ENCODE data around the gene CORO2A. TPM values are rescaled to one million over a fixed set of nuclear protein-coding genes. Genes with fewer than 3 reads are reported as not detected.

The CORO2A gene
- total and polyA plus RNA-seq, 2 of the 8 experiments (the other 6 are each of a cell fraction or from before 2014, with no cell fraction given): 13.7 to 27.9 TPM

DNA sequence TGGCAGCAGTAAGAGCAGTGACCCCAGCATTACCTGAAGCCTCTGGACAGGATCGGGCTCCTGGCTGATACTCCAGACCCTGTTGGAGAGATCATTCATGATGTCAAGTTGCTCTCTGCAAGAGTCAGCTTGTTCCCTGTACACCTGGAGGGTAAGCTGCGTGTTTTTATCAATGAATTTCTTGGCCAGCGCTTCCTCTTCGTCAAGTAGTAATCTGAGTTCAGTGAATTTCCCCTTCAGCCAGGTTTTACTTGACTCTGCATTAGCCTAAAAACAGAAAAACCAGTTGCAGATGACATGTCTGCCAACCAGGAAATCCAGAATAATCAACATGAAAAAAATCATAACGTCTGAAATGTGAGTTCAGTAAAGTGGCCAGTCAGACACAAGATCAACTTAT, 92.5 kb downstream of the CORO2A start:
- CTCF ChIA-PET (ENCODE audit: partially characterized antibody): interaction anchor here (0.6 kb wide), 1 partner anchor 64 kb away, joined by 3 read pairs; no protein-coding TSS in a partner anchor
- no peak for FAIRE-seq

More for the DNA sequence above, 92.5 kb downstream of the CORO2A start:
- Histone ChIP-seq H2AK5ac (ENCODE audit: low read depth, low read length) (no peak overlapping the region), H3K27ac (ENCODE audit: low read depth, low read length) (no peak overlapping the region), H3K4ac (replicated peaks; ENCODE audit: insufficient read length, low read depth, low read length) (no peak overlapping the region), H2BK20ac (ENCODE audit: low read length) (no peak overlapping the region), H3K23me2 (ENCODE audit: low read depth, low read length) (0 out of 2 replicates have a peak, but pooled peaks cover 3% of the 10 kb centered on the region), H3K79me2 (ENCODE audit: control insufficient read depth in 1 of 2, insufficient read depth in 2 of 2, low read length in 2 of 2) (no peaks in the 10 kb centered on the region), H2BK15ac (ENCODE audit: low read length) (no peak overlapping the region), H4K8ac (ENCODE audit: extremely low read depth, insufficient read depth, low read length) (no peak overlapping the region), H2BK12ac (ENCODE audit: low read depth, low read length) (no peak overlapping the region), H2AFZ (ENCODE audit: low read length) (no peak overlapping the region), H4K20me1 (replicated peaks in 1 of 2; ENCODE audit: control insufficient read depth in 1 of 2, insufficient read depth in 2 of 2, low read length in 2 of 2) (peaks cover 1 to 2% of the 10 kb centered on the region in 2 experiments), H3K27me3 (replicated peaks in 1 of 4; ENCODE audit: control insufficient read depth in 3 of 4, extremely low read depth in 1 of 4, insufficient read depth in 3 of 4, low read length in 3 of 4) (no peaks in the 10 kb centered on the region), H3K23ac (ENCODE audit: insufficient read length) (no peak overlapping the region), H3K79me1 (ENCODE audit: low read depth, low read length) (no peaks in the 10 kb centered on the region), H3K56ac (replicated peaks; ENCODE audit: insufficient read length, low read depth, low read length) (no peak overlapping the region), H2BK120ac (replicated peaks; ENCODE audit: low read depth, low read length) (no peak overlapping the region), H3K36me3 (ENCODE audit: control insufficient read depth in 2 of 4, insufficient read depth in 4 of 4, low read length in 3 of 4) (peaks cover 0 to 3% (median 0%) of the 10 kb centered on the region in 4 experiments; a peak in 2 of 8 replicates), H3K9ac (replicated peaks in 1 of 4; ENCODE audit: extremely low read depth in 1 of 4, low read depth in 3 of 4, low read length in 3 of 4) (no peak overlapping the region), H3K9me3 (ENCODE audit: insufficient read depth in 2 of 2, low read depth in 1 of 2, low read length in 1 of 2) (no peaks in the 10 kb centered on the region), H2BK5ac (ENCODE audit: low read depth, low read length) (no peak overlapping the region), H3K4me3 (ENCODE audit: extremely low read depth in 1 of 4, insufficient read depth in 2 of 4, low read depth in 3 of 4, low read length in 4 of 4) (no peak overlapping the region), H3K18ac (ENCODE audit: extremely low read depth, low read length) (no peak overlapping the region), H4K5ac (ENCODE audit: insufficient read length, low read depth, low read length) (no peak overlapping the region), H4K91ac (replicated peaks; ENCODE audit: insufficient read length, low read length) (no peak overlapping the region), H3K14ac (ENCODE audit: insufficient read length) (no peak overlapping the region), H3K4me1 (replicated peaks in 1 of 4; ENCODE audit: control insufficient read depth in 3 of 4, insufficient read depth in 4 of 4, low read length in 3 of 4) (peaks cover 0 to 5% (median 1%) of the 10 kb centered on the region in 4 experiments; a peak in 3 of 7 replicates), H3K4me2 (ENCODE audit: insufficient read depth in 1 of 2, low read depth in 2 of 2, low read length in 2 of 2) (no peak overlapping the region)
- WGBS, 2 experiments (ENCODE audit: extremely low coverage in 1 of 2, insufficient coverage in 1 of 2, insufficient read length in 1 of 2, insufficient replicate concordance in 2 of 2, low coverage in 1 of 2, low lambda C conversion rate in 2 of 2, missing lambda C conversion rate in 1 of 2): 90% methylated on average over 5 of the region's 5 CpGs; no CpG with 5 or more reads in 1 of the 2 experiments
- POLR2A ChIA-PET (ENCODE audit: partially characterized antibody): interaction anchor here (1.3 kb wide), 1 partner anchor 68 kb away, joined by 3 read pairs; no protein-coding TSS in a partner anchor
- no peak for DNase-seq (ENCODE audit: low read depth in 1 of 2, low spot score in 2 of 2)
- no peak for TF ChIP-seq ZNF274 (IDR thresholded peaks at IDR 0.05; ENCODE audit: borderline replicate concordance, extremely low read depth, low read length)
- TF ChIP-seq TAF1 (IDR thresholded peaks at IDR 0.05; ENCODE audit: low read depth, low read length): no peak
